Measurements from ENCODE around the gene FYCO1.
"Not testable (repeated sequence)": the region's sequence is repeated elsewhere in the genome, so short reads cannot be mapped to it uniquely, and the experiment has no call there.

Gene FYCO1

DNA sequence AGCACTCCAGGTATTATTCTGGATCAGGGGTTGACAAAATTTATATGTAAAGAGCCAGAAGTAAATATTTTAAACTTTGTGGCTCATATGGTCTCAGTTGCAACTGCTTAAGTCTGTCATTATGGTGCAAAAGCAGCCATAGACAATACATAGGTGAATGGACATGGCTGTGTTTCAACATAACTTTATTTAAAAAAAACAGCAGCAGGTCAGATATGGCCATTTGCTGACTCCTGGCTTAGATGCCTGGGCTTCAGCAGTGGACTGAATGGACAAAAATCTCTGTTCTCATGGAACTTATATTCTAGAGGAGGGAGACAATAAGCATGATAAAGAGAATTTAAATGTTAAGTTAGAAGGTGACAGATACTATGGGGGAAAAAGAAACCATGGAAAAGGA lies 11.7 kb upstream of the FYCO1 start:
- H3K9me3 ChIP-seq (ENCODE audit: severe bottlenecking), result no peaks in the 10 kb centered on the region
- no peak overlapping the region for H3K27ac ChIP-seq
- H3K36me3 ChIP-seq, result no peaks in the 10 kb centered on the region
- DNase-seq, result no peak
- TF ChIP-seq CTCF (IDR thresholded peaks at IDR 0.05; ENCODE audit: low read depth, low read length), result no peak
- H3K27me3 ChIP-seq (ENCODE audit: insufficient read depth, low read depth, severe bottlenecking), result no peaks in the 10 kb centered on the region
- no peak overlapping the region for H3K4me3 ChIP-seq (ENCODE audit: low read depth, low read length)

GRCh38 chr3:46006238-46007032 lies 10.8 kb upstream of the FYCO1 start:
- DNase-seq, result no peak
- H3K4me3 ChIP-seq (ENCODE audit: low read depth, low read length), result no peak overlapping the region
- no peak for TF ChIP-seq CTCF (IDR thresholded peaks at IDR 0.05; ENCODE audit: low read depth, low read length)
- no peaks in the 10 kb centered on the region for H3K27me3 ChIP-seq (ENCODE audit: insufficient read depth, low read depth, severe bottlenecking)
- H3K27ac ChIP-seq, result no peak overlapping the region
- no peaks in the 10 kb centered on the region for H3K36me3 ChIP-seq
- peaks cover 5% of the 10 kb centered on the region for H3K9me3 ChIP-seq (ENCODE audit: severe bottlenecking)

DNA sequence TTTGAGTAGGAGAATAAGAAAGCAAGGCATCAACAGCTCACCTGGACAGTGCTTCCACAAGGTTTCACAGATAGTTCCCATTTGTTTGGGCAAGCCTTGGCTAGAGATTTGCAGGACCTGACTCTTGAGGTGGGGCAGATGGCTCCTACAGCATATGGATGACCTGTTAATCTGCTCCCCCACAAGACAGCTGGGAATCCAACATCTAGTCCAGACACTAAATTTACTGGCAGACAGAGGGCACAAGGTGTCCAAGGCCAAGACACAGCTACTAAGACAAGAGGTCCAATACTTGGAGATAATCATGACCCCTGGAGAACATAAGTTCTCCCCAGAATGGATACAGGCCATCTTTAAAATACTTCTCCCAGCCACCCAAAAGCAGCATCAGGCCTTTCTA lies 8.1 kb upstream of the FYCO1 start:
- not testable (repeated sequence) for H3K36me3 ChIP-seq; H3K9me3 ChIP-seq (ENCODE audit: severe bottlenecking); H3K27me3 ChIP-seq (ENCODE audit: insufficient read depth, low read depth, severe bottlenecking); H3K4me3 ChIP-seq (ENCODE audit: low read depth, low read length)
- DNase-seq, result peak; percentile 71
- H3K27ac ChIP-seq, result peak overlapping the region; percentile 74

- no peak for DNase-seq
- TF ChIP-seq CTCF (IDR thresholded peaks at IDR 0.05; ENCODE audit: low read depth, low read length), result no peak
- no peaks in the 10 kb centered on the region; the same call in 1 of the 2 replicates for H3K36me3 ChIP-seq
- H3K27ac ChIP-seq, result no peak overlapping the region
- peaks cover 7% of the 10 kb centered on the region for H3K9me3 ChIP-seq (ENCODE audit: severe bottlenecking)
- H3K4me3 ChIP-seq (ENCODE audit: low read depth, low read length), result no peak overlapping the region
- H3K27me3 ChIP-seq (ENCODE audit: insufficient read depth, low read depth, severe bottlenecking), result no peaks in the 10 kb centered on the region
Measured at GRCh38 chr3:46001178-46001577, 5.6 kb upstream of the FYCO1 start.

DNA sequence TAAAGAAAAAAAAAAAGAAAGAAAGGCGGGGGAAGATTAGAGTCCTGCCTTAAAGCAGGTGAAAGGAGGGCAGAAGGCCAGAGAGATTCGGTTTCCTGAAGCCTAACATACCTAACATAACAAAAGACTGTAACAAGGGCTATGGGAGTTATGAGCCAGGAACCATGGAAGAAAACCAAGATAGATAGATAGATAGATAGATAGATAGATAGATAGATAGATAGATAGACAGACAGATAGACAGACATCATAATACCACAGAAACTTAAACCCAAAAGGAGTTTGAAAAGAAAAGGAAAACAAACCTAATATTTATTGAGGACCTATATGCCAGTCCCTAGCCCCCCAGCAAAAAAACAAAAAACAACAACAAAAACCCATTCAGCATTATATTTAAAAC lies 2.3 kb upstream of the FYCO1 start:
- TF ChIP-seq CTCF (IDR thresholded peaks at IDR 0.05; ENCODE audit: low read depth, low read length), result no peak
- no peaks in the 10 kb centered on the region for H3K27me3 ChIP-seq (ENCODE audit: insufficient read depth, low read depth, severe bottlenecking)
- peaks cover 7% of the 10 kb centered on the region for H3K9me3 ChIP-seq (ENCODE audit: severe bottlenecking)
- H3K4me3 ChIP-seq (ENCODE audit: low read depth, low read length), result no peak overlapping the region
- H3K36me3 ChIP-seq, result peaks cover 7% of the 10 kb centered on the region; the same call in 1 of the 2 replicates
- no peak for DNase-seq
- no peak overlapping the region for H3K27ac ChIP-seq

- H3K9me3 ChIP-seq (ENCODE audit: severe bottlenecking); DNase-seq; H3K36me3 ChIP-seq; H3K27me3 ChIP-seq (ENCODE audit: insufficient read depth, low read depth, severe bottlenecking); H3K4me3 ChIP-seq (ENCODE audit: low read depth, low read length); H3K27ac ChIP-seq: not testable (repeated sequence)
Measured at GRCh38 chr3:45997499-45997898, 1.9 kb upstream of the FYCO1 start.

Data from WERI-Rb-1 (cell line).